NCI-H524 (cell line): ENCODE measurements around the gene GNGT2.

Experiments used
- DNase-seq, 2 experiments: peaks; one replicate each; lab custom pipeline; 2025; lab: John Stamatoyannopoulos, UW

Gene GNGT2

GRCh38 chr17:49210158-49211029, at the start of gene GNGT2, which contains the start of gene ABI3:
Gene GNGT2, minus strand, starts transcription at chr17:49210574. Its CDS starts 3,152 bp downstream, at chr17:49207422.
Gene ABI3, plus strand, starts transcription at chr17:49210707. Its CDS starts 18 bp downstream, at chr17:49210725.
- no peak for DNase-seq

- DNase-seq, result no peak
Measured at GRCh38 chr17:49259663-49260010, 49.3 kb upstream of the GNGT2 start.

GRCh38 chr17:49258394-49258793, 48.0 kb upstream of the GNGT2 start:
- DNase-seq, result no peak

GRCh38 chr17:49255125-49255524, 44.8 kb upstream of the GNGT2 start:
- no peak for DNase-seq

- peak in 1 of 2 experiments; percentile 25 for DNase-seq
Measured at GRCh38 chr17:49254066-49254465, 43.7 kb upstream of the GNGT2 start.

GRCh38 chr17:49252148-49252695, 41.8 kb upstream of the GNGT2 start:
- DNase-seq, result no peak

GRCh38 chr17:49249890-49250522, 39.6 kb upstream of the GNGT2 start:
- DNase-seq, result no peak

GRCh38 chr17:49249292-49249794, 39.0 kb upstream of the GNGT2 start:
- no peak for DNase-seq

- no peak for DNase-seq
Measured at GRCh38 chr17:49247944-49248343, 37.6 kb upstream of the GNGT2 start.

- DNase-seq, result no peak
Measured at GRCh38 chr17:49244839-49245238, 34.5 kb upstream of the GNGT2 start.

- no peak for DNase-seq
Measured at GRCh38 chr17:49242813-49243212, 32.4 kb upstream of the GNGT2 start.

GRCh38 chr17:49241692-49242397, 31.5 kb upstream of the GNGT2 start:
- no peak for DNase-seq

- no peak for DNase-seq
Measured at GRCh38 chr17:49241040-49241439, 30.7 kb upstream of the GNGT2 start.

- no peak for DNase-seq
Measured at GRCh38 chr17:49240619-49241018, 30.2 kb upstream of the GNGT2 start.

- no peak for DNase-seq
Measured at GRCh38 chr17:49239963-49240362, 29.6 kb upstream of the GNGT2 start.

GRCh38 chr17:49235896-49236295, 25.5 kb upstream of the GNGT2 start:
- DNase-seq, result no peak

- DNase-seq, result no peak
Measured at GRCh38 chr17:49234509-49235080, 24.2 kb upstream of the GNGT2 start.

GRCh38 chr17:49231563-49231894, 21.2 kb upstream of the GNGT2 start:
- no peak for DNase-seq

- DNase-seq, result peak; percentile 76 to 90
Measured at GRCh38 chr17:49230636-49231562, 20.5 kb upstream of the GNGT2 start, which contains the start of gene PHOSPHO1. Gene PHOSPHO1, minus strand, starts transcription at chr17:49230787. Its CDS starts 4,096 bp downstream, at chr17:49226691.

- DNase-seq, result peak in 1 of 2 experiments; percentile 15
Measured at GRCh38 chr17:49229805-49230600, 19.6 kb upstream of the GNGT2 start.
